ENCODE measurements around the gene ZNF3. TPM values are rescaled to one million over a fixed set of nuclear protein-coding genes. Genes with fewer than 3 reads are reported as not detected.

Gene ZNF3
- total RNA-seq, 1 experiment from 2014 or later: 32.9 TPM

DNA sequence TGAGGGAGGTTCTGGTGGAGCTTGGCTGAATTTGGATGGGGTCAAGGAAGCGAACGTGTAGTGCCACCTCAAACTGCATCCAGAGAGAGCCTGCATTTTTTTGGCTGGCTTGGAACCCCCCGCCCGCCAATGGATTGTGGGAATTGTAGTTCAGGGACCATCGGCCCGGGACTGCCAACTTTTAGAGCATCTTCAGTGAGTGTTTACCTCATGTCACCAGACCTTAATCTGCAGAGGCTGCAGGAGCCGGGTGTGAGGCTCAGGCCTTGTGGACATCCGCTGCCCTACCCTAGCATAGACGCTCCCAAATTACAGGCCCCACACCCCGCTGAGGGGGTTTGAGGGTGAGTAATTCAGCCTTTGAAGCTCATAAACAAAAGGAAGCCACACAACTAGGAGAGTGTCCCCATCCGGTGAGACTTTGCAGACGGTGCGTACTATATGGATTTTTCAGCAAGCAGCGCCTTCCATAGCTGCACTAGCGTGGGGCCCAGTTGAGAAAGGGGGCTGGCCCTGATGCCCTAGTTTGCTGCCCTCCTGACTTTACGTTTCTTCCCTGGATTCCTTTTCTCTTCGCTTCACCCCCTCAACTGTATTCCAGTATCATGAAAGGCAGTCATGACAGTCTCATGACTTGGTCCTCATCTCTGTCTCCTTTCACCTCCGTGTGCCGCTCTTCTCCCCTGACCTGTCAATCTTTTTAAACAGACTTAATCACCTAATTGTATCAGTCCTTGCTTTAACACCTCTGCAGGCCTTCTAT lies 38.6 kb upstream of the ZNF3 start:
- intact Hi-C loops (cut with micrococcal nuclease; ENCODE audit: unreplicated experiment) (no loop called here), in situ Hi-C loops (cut with HindIII; ENCODE audit: low pct_unique_long_range_greater_than_20kb, low sequenced_read_pairs) (no loop called here)
- Histone ChIP-seq H3K4me1 (ENCODE audit: control insufficient read depth, insufficient read depth, low read length) (peaks cover 16% of the 10 kb centered on the region), H3K27me3 (ENCODE audit: control insufficient read depth, insufficient read depth, low read length) (no peaks in the 10 kb centered on the region), H3K9me3 (ENCODE audit: control insufficient read depth, insufficient read depth, low read depth, low read length) (no peaks in the 10 kb centered on the region), H3K4me3 (ENCODE audit: low read depth in 2 of 2, low read length in 2 of 2) (peak overlapping the region; percentile 69 to 99), H3K27ac (ENCODE audit: low read length) (peak overlapping the region; percentile 88), H3K36me3 (ENCODE audit: control insufficient read depth, insufficient read depth, low read length) (no peaks in the 10 kb centered on the region)
- DNase-seq (ENCODE audit: low read depth, low spot score): peak; percentile 61
- BruUV-seq (replicated peaks): TSS peak; percentile 84
- ChIA-PET CTCF (no interaction called here), POLR2A (interaction anchor here (0.9 to 1.2 kb wide), 2 partner anchors 18 to 20 kb away, joined by 3 to 16 read pairs; no protein-coding TSS in a partner anchor)
- peak; percentile 69; the same call in 1 of the 2 replicates for TF ChIP-seq TCF7L2 (IDR thresholded peaks at IDR 0.05; ENCODE audit: low read depth, low read length)
- TF ChIP-seq, protein P1, sequence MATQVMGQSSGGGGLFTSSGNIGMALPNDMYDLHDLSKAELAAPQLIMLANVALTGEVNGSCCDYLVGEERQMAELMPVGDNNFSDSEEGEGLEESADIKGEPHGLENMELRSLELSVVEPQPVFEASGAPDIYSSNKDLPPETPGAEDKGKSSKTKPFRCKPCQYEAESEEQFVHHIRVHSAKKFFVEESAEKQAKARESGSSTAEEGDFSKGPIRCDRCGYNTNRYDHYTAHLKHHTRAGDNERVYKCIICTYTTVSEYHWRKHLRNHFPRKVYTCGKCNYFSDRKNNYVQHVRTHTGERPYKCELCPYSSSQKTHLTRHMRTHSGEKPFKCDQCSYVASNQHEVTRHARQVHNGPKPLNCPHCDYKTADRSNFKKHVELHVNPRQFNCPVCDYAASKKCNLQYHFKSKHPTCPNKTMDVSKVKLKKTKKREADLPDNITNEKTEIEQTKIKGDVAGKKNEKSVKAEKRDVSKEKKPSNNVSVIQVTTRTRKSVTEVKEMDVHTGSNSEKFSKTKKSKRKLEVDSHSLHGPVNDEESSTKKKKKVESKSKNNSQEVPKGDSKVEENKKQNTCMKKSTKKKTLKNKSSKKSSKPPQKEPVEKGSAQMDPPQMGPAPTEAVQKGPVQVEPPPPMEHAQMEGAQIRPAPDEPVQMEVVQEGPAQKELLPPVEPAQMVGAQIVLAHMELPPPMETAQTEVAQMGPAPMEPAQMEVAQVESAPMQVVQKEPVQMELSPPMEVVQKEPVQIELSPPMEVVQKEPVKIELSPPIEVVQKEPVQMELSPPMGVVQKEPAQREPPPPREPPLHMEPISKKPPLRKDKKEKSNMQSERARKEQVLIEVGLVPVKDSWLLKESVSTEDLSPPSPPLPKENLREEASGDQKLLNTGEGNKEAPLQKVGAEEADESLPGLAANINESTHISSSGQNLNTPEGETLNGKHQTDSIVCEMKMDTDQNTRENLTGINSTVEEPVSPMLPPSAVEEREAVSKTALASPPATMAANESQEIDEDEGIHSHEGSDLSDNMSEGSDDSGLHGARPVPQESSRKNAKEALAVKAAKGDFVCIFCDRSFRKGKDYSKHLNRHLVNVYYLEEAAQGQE (IDR thresholded peaks at IDR 0.05; ENCODE audit: insufficient read depth in 1 of 2, low read depth in 2 of 2, low read length in 1 of 2): no peak
- peak; percentile 75 for ATAC-seq

DNA sequence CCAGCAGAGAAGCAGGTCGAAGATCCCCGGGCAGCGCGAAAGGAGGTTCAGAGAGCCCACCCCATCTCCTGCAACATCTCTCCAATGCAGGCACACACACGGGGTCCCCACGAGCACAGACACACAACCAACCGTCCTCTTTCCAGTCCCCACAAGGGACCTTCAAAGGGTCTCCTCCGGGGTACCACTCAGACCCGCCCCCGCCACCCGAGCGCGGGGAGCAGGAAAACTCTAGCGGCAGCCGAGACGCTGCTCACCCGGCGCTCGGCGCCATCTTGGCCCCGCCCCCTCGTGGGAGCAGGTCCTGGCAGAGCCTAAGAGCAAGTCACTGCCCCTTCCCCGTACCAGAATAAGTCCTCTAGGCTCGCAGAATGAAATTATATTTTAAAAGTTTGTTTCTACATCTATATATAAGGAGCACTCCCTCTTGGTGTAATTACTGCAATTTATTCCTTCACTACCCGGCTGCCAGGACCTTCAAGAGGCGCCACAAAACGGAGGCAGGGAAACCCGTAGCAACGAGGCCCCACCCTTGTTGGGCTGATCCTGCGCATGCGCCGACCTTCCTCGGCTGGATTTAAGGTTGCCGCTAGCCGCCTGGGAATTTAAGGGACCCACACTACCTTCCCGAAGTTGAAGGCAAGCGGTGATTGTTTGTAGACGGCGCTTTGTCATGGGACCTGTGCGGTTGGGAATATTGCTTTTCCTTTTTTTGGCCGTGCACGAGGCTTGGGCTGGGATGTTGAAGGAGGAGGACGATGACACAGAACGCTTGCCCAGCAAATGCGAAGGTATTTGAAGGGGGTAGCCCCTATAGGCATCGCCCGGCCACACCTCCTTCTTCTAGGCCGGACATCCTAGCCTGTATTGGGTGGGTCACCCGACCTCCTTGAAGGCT lies 37.8 kb upstream of the ZNF3 start, which contains the start of the genes CNPY4 and TAF6:
TSS of gene CNPY4 (plus strand) at position 563 of the 898 bp plus-strand sequence. CDS start at position 674, 111 bp downstream.
TSS of gene TAF6 (minus strand) at position 287 of the 898 bp plus-strand sequence. CDS start 5,149 bp downstream, outside the sequence.
- no TSS peak for BruUV-seq (replicated peaks)
- DNase-seq (ENCODE audit: low read depth, low spot score) (peak; percentile 95), ATAC-seq (peak; percentile 92)
- H3K4me1 ChIP-seq (ENCODE audit: control insufficient read depth, insufficient read depth, low read length): peaks cover 11% of the 10 kb centered on the region
- intact Hi-C loops (cut with micrococcal nuclease; ENCODE audit: unreplicated experiment): no loop called here
- peak within 1 kb of the TSS; percentile 69 to 99 for H3K4me3 ChIP-seq (ENCODE audit: low read depth in 2 of 2, low read length in 2 of 2)
- in situ Hi-C loops (cut with HindIII; ENCODE audit: low pct_unique_long_range_greater_than_20kb, low sequenced_read_pairs): no loop called here
- H3K36me3 ChIP-seq (ENCODE audit: control insufficient read depth, insufficient read depth, low read length): no peaks in the 10 kb centered on the region
- ChIA-PET POLR2A (interaction anchor here (1.2 kb wide), 1 partner anchor 17 kb away, joined by 3 read pairs; no protein-coding TSS in a partner anchor), CTCF (no interaction called here)
- H3K27ac ChIP-seq (ENCODE audit: low read length): peak within 1 kb of the TSS; percentile 88
- H3K27me3 ChIP-seq (ENCODE audit: control insufficient read depth, insufficient read depth, low read length): no peaks in the 10 kb centered on the region
- H3K9me3 ChIP-seq (ENCODE audit: control insufficient read depth, insufficient read depth, low read depth, low read length): no peaks in the 10 kb centered on the region
- TF ChIP-seq, protein P2, sequence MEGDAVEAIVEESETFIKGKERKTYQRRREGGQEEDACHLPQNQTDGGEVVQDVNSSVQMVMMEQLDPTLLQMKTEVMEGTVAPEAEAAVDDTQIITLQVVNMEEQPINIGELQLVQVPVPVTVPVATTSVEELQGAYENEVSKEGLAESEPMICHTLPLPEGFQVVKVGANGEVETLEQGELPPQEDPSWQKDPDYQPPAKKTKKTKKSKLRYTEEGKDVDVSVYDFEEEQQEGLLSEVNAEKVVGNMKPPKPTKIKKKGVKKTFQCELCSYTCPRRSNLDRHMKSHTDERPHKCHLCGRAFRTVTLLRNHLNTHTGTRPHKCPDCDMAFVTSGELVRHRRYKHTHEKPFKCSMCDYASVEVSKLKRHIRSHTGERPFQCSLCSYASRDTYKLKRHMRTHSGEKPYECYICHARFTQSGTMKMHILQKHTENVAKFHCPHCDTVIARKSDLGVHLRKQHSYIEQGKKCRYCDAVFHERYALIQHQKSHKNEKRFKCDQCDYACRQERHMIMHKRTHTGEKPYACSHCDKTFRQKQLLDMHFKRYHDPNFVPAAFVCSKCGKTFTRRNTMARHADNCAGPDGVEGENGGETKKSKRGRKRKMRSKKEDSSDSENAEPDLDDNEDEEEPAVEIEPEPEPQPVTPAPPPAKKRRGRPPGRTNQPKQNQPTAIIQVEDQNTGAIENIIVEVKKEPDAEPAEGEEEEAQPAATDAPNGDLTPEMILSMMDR (IDR thresholded peaks at IDR 0.05): no peak
- peak; percentile 55 for TF ChIP-seq SIN3A (IDR thresholded peaks at IDR 0.05; ENCODE audit: borderline replicate concordance, insufficient read depth, low read depth, low read length)
- TF ChIP-seq, protein P1 (IDR thresholded peaks at IDR 0.05; ENCODE audit: insufficient read depth in 1 of 2, low read depth in 2 of 2, low read length in 1 of 2): no peak
- peak; percentile 59 for TF ChIP-seq TCF7L2 (IDR thresholded peaks at IDR 0.05; ENCODE audit: low read depth, low read length)
- TF ChIP-seq POLR2AphosphoS5 (IDR thresholded peaks at IDR 0.05; ENCODE audit: low read depth, low read length): peak; percentile 86

All from Panc1 (cell line).